ENCODE data around the gene SCUBE2.
"Not testable (repeated sequence)": the region's sequence is repeated elsewhere in the genome, so short reads cannot be mapped to it uniquely, and the experiment has no call there.

SCUBE2 gene

DNA sequence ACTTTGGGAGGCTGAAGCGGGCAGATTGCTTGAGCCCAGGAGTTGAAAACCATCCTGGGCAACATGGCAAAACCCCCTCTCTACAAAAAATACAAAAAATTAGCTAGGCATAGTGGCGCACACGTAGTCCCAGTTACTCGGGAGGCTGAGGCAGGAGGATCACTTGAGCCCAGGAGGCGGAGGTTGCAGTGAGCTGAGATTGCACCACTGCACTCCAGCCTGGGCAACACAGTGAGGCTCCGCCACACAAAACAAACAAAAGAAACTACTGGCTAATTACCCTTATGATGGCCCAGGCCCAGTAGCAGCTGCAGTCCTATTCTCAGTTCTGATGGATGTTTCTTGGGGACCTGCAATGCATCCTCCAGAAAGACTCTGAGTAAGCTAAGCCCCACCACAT lies 104.6 kb downstream of the SCUBE2 start:
- H3K4me3 ChIP-seq (ENCODE audit: low read length); H3K36me3 ChIP-seq (ENCODE audit: control insufficient read depth, insufficient read depth, low read length); H3K27me3 ChIP-seq (ENCODE audit: control insufficient read depth, insufficient read depth, low read length); H3K9me3 ChIP-seq (ENCODE audit: control insufficient read depth, low read length); H3K9ac ChIP-seq (ENCODE audit: low read length); H3K4me1 ChIP-seq (ENCODE audit: control insufficient read depth, insufficient read depth, low read length): not testable (repeated sequence)

GRCh38 chr11:8985462-8985861 lies 105.9 kb downstream of the SCUBE2 start:
- Histone ChIP-seq H3K9me3 (ENCODE audit: control insufficient read depth, low read length) (no peaks in the 10 kb centered on the region), H3K4me3 (ENCODE audit: low read length) (no peak overlapping the region), H3K9ac (ENCODE audit: low read length) (no peak overlapping the region), H3K36me3 (ENCODE audit: control insufficient read depth, insufficient read depth, low read length) (no peaks in the 10 kb centered on the region), H3K4me1 (ENCODE audit: control insufficient read depth, insufficient read depth, low read length) (no peaks in the 10 kb centered on the region), H3K27me3 (ENCODE audit: control insufficient read depth, insufficient read depth, low read length) (peaks cover 6% of the 10 kb centered on the region)

DNA sequence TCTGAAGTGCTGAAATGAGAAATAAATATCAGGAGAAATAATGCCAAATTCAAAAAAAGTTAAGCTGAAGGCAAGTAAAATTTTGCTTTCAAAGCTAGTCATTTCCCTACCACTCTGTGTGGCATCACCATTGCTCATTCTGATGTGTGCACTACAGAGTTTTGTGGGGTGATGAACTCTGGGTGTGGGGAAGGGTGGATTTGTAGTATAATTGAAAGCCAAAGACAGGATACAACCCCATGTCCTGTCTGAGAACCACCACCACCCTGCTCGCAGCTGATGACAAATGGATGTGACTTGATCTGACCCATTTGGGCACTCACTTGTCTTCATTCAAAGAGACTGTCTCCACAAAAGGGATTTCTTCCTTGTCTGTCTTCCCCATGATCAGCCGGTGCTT lies 107.8 kb downstream of the SCUBE2 start:
- H3K36me3 ChIP-seq (ENCODE audit: control insufficient read depth, insufficient read depth, low read length): no peaks in the 10 kb centered on the region
- no peaks in the 10 kb centered on the region for H3K9me3 ChIP-seq (ENCODE audit: control insufficient read depth, low read length)
- no peak overlapping the region for H3K9ac ChIP-seq (ENCODE audit: low read length)
- peaks cover 6% of the 10 kb centered on the region for H3K27me3 ChIP-seq (ENCODE audit: control insufficient read depth, insufficient read depth, low read length)
- H3K4me3 ChIP-seq (ENCODE audit: low read length): no peak overlapping the region
- H3K4me1 ChIP-seq (ENCODE audit: control insufficient read depth, insufficient read depth, low read length): no peaks in the 10 kb centered on the region

- peaks cover 6% of the 10 kb centered on the region for H3K27me3 ChIP-seq (ENCODE audit: control insufficient read depth, insufficient read depth, low read length)
- H3K9ac ChIP-seq (ENCODE audit: low read length): no peak overlapping the region
- no peak overlapping the region for H3K4me3 ChIP-seq (ENCODE audit: low read length)
- no peaks in the 10 kb centered on the region for H3K9me3 ChIP-seq (ENCODE audit: control insufficient read depth, low read length)
- H3K36me3 ChIP-seq (ENCODE audit: control insufficient read depth, insufficient read depth, low read length): no peaks in the 10 kb centered on the region
- H3K4me1 ChIP-seq (ENCODE audit: control insufficient read depth, insufficient read depth, low read length): no peaks in the 10 kb centered on the region
These were observed 110.9 kb downstream of the SCUBE2 start for GRCh38 chr11:8980485-8980884.

DNA sequence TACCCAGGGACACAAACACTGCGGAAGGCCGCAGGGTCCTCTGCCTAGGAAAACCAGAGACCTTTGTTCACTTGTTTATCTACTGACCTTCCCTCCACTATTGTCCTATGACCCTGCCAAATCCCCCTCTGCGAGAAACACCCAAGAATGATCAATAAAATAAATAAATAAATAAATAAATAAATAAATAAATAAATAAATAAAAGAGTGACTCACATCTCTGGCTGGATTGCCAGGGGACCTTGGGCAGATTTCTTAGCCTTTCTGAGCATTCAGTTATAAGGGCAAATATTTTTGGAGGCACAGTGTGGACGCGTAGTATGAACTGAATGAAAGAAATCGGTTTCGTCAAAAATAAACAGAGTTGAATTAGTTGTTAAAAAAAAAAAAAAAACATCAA lies 112.0 kb downstream of the SCUBE2 start:
- not testable (repeated sequence) for H3K9ac ChIP-seq (ENCODE audit: low read length); H3K9me3 ChIP-seq (ENCODE audit: control insufficient read depth, low read length); H3K27me3 ChIP-seq (ENCODE audit: control insufficient read depth, insufficient read depth, low read length); H3K36me3 ChIP-seq (ENCODE audit: control insufficient read depth, insufficient read depth, low read length); H3K4me3 ChIP-seq (ENCODE audit: low read length); H3K4me1 ChIP-seq (ENCODE audit: control insufficient read depth, insufficient read depth, low read length)

DNA sequence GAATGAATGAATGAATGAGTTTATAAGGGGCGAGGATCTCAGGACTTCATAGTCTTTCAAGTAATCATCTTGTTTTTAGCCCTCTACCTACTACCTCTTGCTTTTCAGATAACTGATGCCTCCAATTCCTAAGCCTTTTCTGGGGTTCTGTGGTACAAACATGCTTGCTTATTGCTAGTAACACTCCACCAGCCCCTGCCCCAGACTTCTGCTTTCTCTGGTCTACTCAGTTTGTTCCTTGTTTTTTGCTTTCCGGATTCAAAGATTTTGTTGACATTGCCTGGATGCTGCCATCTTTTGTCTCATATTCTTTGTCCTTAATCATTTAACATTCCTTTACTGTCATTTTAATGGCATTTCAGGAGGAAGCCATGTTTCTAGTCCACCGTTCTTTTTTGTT lies 118.3 kb downstream of the SCUBE2 start:
- Histone ChIP-seq H3K4me3 (ENCODE audit: low read length) (no peak overlapping the region), H3K9ac (ENCODE audit: low read length) (no peak overlapping the region), H3K9me3 (ENCODE audit: control insufficient read depth, low read length) (no peaks in the 10 kb centered on the region), H3K4me1 (ENCODE audit: control insufficient read depth, insufficient read depth, low read length) (no peaks in the 10 kb centered on the region), H3K27me3 (ENCODE audit: control insufficient read depth, insufficient read depth, low read length) (no peaks in the 10 kb centered on the region), H3K36me3 (ENCODE audit: control insufficient read depth, insufficient read depth, low read length) (no peaks in the 10 kb centered on the region)

- Histone ChIP-seq H3K4me3 (ENCODE audit: low read length) (no peak overlapping the region), H3K27me3 (ENCODE audit: control insufficient read depth, insufficient read depth, low read length) (no peaks in the 10 kb centered on the region), H3K4me1 (ENCODE audit: control insufficient read depth, insufficient read depth, low read length) (no peaks in the 10 kb centered on the region), H3K36me3 (ENCODE audit: control insufficient read depth, insufficient read depth, low read length) (no peaks in the 10 kb centered on the region), H3K9me3 (ENCODE audit: control insufficient read depth, low read length) (no peaks in the 10 kb centered on the region), H3K9ac (ENCODE audit: low read length) (no peak overlapping the region)
These were observed 119.5 kb downstream of the SCUBE2 start for GRCh38 chr11:8971924-8972316.

DNA sequence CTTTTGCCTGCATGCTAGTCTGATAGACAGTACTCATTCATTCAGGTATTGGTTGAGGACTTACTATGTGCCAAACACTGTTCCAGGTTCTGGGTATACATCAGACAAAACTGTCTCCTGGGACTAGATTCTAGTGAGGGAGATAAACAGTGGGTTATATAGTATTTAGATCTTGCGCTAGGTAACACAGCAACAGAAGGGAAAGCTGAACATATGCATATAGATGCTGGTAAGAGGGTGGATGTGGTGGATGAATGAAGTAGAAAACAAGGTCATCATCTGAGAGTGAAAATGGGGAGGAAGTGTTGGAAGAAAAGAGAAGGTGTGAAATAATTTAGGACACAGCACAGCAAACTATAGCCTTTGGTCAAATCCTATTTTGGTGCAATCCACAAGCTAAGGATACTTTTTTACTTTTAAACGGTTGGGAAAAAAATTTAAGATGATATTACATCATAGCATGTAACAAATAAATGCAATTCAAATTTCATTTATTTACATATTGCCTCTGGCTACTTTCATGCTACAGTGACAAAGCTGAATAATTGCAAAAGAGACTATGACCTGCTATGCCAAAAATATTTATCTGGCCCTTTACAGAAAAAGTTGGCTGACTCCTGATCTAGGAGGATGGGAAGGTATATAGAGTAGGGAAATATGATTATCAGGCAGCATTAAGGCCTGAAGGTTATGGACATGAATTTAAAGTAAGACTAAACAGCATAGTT lies 120.0 kb downstream of the SCUBE2 start:
- Histone ChIP-seq H3K36me3 (ENCODE audit: control insufficient read depth, insufficient read depth, low read length) (no peaks in the 10 kb centered on the region), H3K9me3 (ENCODE audit: control insufficient read depth, low read length) (no peaks in the 10 kb centered on the region), H3K9ac (ENCODE audit: low read length) (no peak overlapping the region), H3K4me3 (ENCODE audit: low read length) (no peak overlapping the region), H3K27me3 (ENCODE audit: control insufficient read depth, insufficient read depth, low read length) (no peaks in the 10 kb centered on the region), H3K4me1 (ENCODE audit: control insufficient read depth, insufficient read depth, low read length) (no peaks in the 10 kb centered on the region)

All from mucosa of stomach (tissue), 1 donor.